Fibroblast of the aortic adventitia (primary cell): ENCODE data around the gene RNF168. TPM values are rescaled to one million over a fixed set of nuclear protein-coding genes. Genes with fewer than 3 reads are reported as not detected.
"Not testable (repeated sequence)": the region's sequence is repeated elsewhere in the genome, so short reads cannot be mapped to it uniquely, and the experiment has no call there.

Source experiments
- DNase-seq: peaks from one replicate; pipeline ENCODE4 v3.0.0-alpha.2; 2010; ENCODE audit warnings: low read depth
- H3K4me3 ChIP-seq: 2 replicates; pipeline ENCODE4 v1.5.1; 2011; ENCODE audit warnings: low read depth, mild to moderate bottlenecking, control low read depth, low read length, moderate library complexity
- CTCF ChIP-seq: IDR thresholded peaks from 2 replicates; pipeline ENCODE4 v1.5.1; 2011; ENCODE audit warnings: mild to moderate bottlenecking, low read length, control low read depth, inconsistent platforms; ENCODE audit not compliant: insufficient read depth
- total RNA-seq: library from RNA; depleted of rRNA; stranded (reverse); fragments of >200 nt; gene quantifications from 2 replicates; pipeline ENCODE4 v1.2.3, GENCODE V29; 2012; ENCODE audit warnings: low replicate concordance

The RNF168 gene
- total RNA-seq = 32.4 and 35.4 TPM in 2 replicates

GRCh38 chr3:196503196-196504076 is at the start of gene RNF168:
Gene RNF168 (minus strand): TSS chr3:196503768. CDS start chr3:196503173, 595 bp downstream.
- no peak for TF ChIP-seq CTCF
- H3K4me3 ChIP-seq = peak within 1 kb of the TSS; percentile 98
- peak; percentile 92 for DNase-seq

GRCh38 chr3:196552253-196552652 is 48.7 kb upstream of the RNF168 start:
- DNase-seq = no peak
- no peak overlapping the region for H3K4me3 ChIP-seq
- TF ChIP-seq CTCF = no peak

- not testable (repeated sequence) for H3K4me3 ChIP-seq, DNase-seq
Measured at GRCh38 chr3:196550172-196550571, 46.6 kb upstream of the RNF168 start.

- not testable (repeated sequence) for DNase-seq, H3K4me3 ChIP-seq
Measured at GRCh38 chr3:196549312-196549711, 45.7 kb upstream of the RNF168 start.

GRCh38 chr3:196547067-196547466 is 43.5 kb upstream of the RNF168 start:
- DNase-seq = no peak
- no peak for TF ChIP-seq CTCF
- H3K4me3 ChIP-seq = no peak overlapping the region

GRCh38 chr3:196546537-196546936 is 43.0 kb upstream of the RNF168 start:
- no peak for TF ChIP-seq CTCF
- DNase-seq = no peak
- H3K4me3 ChIP-seq = no peak overlapping the region

GRCh38 chr3:196544491-196544992 is 41.0 kb upstream of the RNF168 start:
- no peak for TF ChIP-seq CTCF
- H3K4me3 ChIP-seq = no peak overlapping the region
- DNase-seq = no peak
